Measurements from ENCODE around the gene PRKG1. TPM values are rescaled to one million over a fixed set of nuclear protein-coding genes. Genes with fewer than 3 reads are reported as not detected.

PRKG1 gene
- total RNA-seq, 1 experiment from 2014 or later, result 1.0 TPM

DNA sequence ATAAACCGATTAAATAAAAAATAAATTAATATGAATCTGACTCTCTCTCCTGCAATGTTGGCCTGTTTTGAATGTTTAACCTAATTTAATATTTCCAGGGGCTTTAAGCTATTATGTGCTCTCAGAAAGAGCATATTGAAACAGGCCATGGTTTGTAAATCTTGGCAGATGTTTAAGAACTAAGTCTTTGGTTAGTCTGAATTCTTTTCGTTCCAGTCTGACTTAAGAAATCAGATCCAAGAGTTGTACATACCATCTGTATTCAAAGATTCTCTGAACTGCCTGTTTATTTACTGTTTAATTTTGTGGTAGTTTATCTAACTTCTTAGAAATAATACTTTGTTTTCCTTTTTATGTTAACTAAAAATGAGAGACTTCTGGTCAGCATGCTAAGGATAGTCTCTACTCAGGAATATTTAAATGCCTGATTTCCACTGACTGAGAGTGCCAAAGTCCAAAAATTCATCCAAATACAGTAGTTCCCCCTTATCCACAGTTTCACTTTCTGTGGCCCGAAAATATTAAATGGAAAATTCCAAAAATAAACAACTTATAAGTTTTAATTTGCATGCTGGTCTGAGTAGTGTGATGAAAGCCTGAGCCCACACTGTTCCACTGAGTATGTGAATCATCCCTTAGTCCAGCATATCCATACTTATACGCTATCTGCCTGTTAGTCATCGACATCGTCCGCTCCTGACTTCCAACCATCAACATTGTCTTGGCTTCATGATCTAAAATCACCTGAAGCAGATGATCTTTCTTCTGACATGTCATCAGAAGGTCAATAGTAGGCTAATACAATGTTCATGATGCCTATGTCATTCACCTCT is 863.2 kb downstream of the PRKG1 start:
- no peak for DNase-seq (ENCODE audit: extremely low read depth, low read depth)

DNA sequence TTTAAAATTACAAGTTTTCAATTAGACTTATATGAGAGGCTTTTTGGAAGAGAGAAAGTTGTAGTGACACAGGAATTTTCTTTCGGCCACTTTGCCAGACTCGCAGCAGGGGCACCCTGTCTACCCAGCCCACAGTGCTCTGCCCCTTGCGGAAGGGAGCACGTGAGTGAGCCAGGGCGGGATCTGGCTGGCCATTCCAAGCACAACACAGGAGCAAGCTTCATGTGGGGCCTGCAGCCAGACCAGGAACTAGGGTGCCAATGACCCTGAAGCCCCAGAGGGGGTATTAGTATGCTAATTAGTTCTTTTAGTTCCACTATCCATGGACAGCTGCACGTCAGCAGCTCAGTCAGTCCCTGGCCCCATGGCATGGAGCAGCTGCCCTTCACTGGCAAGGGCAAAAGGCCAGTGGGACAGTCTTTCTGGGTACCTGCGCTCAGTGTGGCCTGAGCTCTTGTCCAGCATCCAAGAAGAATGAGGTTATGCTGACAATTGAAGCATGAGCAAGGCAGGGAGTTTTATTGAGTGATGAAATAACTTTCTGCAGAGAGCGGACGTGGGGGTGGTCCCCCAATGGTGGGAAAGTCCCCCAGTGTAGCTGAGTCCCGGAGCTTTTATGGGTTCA is 876.2 kb downstream of the PRKG1 start:
- DNase-seq (ENCODE audit: extremely low read depth, low read depth), result no peak

DNA sequence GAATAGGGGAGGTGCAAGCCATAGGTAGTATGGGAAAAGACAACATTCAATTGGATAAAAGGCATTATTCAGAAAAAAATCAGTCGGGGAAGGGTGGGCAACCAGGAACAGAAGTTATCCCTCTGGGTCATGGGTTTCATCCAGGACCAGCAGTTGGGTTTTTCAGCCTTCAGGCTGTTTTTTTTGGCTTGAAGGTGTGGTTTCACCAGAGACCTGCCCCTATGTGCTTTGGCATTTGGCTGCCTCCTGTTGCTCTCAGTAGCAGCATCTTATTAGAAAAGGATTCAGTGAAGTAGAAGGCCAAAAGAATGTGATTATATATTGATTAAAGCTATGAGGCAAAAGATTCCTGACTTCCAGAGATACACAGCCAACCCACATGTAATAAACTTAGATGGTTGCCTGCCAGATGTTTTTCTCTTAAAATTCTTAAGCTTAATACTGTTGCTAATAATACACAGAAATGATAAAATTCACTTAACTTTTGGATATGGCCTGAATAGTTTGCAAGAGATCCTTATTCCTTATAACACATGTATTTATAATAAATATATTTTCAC is 876.8 kb downstream of the PRKG1 start:
- DNase-seq (ENCODE audit: extremely low read depth, low read depth), result no peak

DNA sequence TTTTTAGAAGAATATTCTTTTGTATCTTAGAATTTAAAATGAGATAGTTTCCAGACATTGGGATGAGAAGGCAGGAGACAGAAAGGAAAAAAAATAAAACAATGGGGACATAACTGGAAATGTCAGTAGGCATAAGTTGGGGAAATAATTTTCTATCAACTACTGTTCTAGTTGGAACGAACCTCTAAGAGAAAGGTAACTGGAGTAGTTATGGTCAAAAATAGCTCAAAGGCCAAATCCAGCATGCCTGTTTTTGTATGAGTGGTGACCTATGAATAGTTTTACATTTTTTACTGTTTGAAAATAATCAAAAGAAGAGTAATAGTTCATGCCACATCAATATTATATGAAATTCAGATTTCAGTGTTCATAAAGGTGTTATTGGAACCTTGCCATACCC is 877.3 kb downstream of the PRKG1 start:
- DNase-seq (ENCODE audit: extremely low read depth, low read depth), result no peak

DNA sequence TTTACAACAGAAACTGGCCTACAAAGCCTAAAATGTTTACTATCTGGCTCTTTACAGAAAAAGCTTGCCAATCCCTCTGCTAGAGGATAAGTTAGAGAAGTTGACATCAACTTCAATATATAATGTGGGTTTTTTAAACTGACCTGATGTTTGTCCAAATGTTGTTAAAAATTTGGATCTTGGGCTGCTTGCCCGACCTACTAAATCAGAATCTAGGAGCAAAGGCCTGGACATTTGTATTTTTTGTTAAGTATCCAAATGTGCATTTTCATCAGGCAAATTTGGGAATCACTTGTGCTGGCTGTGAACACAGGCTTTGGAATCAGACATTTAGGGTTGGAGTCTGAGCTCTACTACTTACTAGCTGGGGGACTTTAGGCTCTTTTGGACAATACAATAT is 877.8 kb downstream of the PRKG1 start:
- DNase-seq (ENCODE audit: extremely low read depth, low read depth), result no peak

DNA sequence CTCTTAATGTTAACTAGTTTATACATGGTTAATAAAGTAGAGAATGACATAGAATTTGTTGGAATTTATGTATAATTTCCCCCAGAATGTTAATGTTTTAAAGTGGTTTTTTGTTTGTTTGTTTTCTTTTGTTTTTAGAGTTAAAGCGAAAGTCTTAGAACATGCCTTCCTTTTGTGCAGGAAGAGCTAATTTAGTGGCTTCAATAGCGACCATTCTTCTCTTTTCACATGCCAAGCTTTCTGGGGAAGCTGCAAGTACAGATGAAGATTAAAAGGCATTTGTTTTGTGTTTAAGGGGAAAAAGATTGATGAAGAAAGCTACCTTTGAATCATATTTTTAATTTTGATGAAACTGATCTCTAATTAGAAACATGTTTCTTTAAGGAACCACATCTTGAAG is 881.4 kb downstream of the PRKG1 start:
- DNase-seq (ENCODE audit: extremely low read depth, low read depth), result no peak

DNA sequence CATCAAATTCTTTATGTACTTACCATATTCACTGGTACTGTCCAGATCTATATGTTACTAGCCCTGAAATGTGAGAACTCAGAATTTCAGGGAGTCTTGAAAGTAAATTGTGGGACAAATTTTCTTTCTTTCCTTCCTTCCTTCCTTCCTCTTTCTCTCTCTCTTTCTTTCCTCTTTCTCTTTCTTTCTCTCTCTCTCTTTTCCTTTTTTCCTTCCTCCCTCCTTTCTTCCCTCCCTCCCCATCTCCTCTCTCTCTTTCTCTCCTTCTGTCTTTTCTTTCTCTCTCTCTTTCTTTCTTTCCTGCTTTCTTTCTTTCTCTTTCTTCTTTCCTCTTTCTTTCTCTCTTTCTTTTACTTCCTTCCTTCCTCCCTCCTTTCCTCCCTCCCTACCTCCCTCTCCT is 882.5 kb downstream of the PRKG1 start:
- no peak for DNase-seq (ENCODE audit: extremely low read depth, low read depth)

DNA sequence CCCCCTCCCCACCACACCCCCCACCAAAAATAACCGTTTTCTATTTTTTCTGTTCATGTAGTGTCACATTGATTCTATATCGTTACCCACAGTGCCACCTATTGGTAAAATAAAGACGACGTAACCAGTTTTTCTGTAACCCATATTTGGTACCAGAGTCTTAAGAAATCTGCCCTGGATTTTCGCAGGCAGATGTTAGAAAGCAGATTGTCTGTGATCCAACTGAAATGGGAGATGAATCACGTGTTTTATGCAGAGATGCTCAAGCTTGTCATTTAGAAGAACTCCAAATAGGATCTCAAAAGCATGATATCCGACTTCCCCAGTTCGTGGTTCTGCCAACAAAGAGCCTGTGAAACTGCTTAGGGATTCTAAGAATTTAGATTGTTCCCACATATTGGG is 886.2 kb downstream of the PRKG1 start:
- DNase-seq (ENCODE audit: extremely low read depth, low read depth), result peak; percentile 50

DNA sequence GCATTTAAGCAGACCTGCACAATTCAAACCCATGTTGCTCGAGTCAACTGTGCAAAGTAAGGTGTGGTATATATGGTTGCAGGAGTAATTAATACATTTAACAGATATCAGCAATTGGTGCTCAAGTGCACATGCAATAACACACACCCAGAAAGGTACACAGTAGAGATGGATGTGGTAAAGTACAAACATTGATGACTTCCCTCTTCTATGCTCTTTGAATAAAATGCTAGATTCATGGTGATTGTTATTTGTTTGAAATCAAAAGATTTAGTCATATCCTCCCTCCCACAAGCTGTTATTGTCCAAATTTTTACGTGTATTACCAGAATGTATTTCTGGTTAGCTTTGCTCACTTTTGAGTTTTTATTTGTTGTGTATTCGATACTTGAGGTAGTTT is 887.1 kb downstream of the PRKG1 start:
- DNase-seq (ENCODE audit: extremely low read depth, low read depth), result no peak

DNA sequence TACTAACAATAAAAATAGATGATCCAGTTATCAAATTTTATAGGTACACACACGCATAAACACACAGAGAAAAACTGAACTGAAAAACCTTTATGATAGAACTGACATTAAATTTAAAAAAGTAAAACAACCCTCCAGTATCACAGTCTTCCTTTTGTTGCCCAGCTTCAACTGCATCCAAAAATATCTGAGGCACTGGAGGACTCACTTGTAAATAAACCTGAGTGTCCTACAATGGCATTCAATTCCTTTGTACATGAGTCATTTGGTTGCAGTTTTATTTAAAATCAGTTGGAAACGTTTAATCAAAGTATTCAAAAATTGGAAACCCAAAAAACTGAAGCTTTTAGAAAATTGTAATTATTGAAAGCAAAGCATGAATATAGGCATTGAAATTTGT is 890.3 kb downstream of the PRKG1 start:
- no peak for DNase-seq (ENCODE audit: extremely low read depth, low read depth)

DNA sequence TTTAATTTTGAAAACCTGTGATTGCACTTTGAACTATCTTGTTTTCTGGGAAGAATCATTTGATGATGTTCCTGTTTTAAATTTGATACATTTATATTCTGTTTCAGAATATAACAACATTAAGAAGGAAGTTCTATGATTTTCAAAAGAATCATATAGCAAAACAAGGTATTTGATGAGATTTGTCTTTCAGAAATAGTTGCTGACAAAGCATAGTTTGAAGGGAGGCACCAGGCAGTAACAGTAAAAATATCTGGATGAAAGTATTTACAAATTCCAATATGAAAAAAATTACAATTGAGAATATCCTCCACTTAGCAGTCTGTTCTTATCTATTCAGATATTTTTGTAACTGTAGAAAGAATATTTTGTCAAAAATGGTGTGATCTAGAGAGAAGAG is 891.2 kb downstream of the PRKG1 start:
- no peak for DNase-seq (ENCODE audit: extremely low read depth, low read depth)

DNA sequence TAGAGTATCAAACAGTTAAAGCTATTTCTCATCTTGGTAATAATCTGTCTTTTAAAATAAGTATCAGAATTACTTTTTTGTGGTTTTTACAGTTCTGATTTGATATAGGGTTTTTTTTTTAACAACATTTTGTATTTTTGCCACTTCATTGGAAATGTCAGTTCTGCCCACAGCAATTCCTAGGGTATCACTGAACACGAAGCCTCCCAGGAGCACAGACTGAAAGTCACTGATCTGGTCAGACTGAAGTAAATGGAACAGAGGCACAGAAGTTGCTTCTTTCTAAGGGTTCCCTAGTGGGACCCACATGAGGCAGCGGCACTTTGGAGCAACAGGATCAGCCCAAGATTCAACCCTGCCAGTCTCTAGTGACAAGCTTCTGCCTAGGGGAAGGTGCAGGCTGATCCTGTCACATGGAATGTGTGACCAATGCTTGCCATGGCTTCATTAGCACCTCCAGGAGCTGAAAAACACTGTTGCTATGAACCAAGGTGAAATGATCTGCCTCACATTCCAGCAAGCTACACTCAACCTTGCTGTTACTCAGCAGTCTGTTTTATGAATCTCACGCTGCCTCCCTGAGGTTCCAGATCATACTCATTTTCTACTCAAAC is 898.6 kb downstream of the PRKG1 start:
- no peak for DNase-seq (ENCODE audit: extremely low read depth, low read depth)

DNA sequence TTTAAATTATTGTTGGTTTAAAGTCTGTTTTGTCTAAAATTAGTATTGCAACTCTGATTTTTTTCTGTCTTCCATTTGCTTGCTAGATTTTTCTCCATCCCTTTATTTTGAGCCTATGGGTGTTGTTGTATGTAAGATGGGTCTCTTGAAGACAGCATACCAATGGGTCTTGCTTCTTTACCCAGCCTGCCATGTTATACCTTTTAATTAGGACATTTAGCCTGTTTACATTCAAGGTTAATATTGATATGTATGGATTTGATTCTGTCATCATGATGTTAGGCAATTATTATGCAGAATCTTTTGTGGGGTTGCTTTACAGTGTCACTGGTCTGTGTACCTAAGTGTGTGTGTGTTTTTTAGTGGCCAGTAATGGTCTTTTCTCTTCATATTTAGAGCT is 906.5 kb downstream of the PRKG1 start:
- DNase-seq (ENCODE audit: extremely low read depth, low read depth), result no peak

DNA sequence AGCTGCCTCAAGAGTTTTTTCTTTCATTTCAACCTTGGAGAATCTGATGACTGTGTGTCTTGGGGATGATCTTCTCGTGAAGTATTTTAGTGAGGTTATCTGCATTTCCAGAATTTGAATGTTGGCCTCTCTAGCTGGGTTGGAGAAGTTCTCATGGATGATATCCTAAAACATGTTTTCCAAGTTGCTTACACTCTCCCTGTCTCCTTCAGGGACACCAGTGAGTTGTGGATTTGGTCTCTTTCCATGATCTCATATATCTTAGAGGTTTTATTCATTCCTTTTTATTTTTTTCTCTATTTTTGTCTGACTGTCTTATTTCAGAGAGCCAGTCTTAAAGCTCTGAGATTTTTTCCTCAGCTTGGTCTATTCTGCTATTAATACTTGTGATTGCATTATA is 907.4 kb downstream of the PRKG1 start:
- DNase-seq (ENCODE audit: extremely low read depth, low read depth), result no peak

DNA sequence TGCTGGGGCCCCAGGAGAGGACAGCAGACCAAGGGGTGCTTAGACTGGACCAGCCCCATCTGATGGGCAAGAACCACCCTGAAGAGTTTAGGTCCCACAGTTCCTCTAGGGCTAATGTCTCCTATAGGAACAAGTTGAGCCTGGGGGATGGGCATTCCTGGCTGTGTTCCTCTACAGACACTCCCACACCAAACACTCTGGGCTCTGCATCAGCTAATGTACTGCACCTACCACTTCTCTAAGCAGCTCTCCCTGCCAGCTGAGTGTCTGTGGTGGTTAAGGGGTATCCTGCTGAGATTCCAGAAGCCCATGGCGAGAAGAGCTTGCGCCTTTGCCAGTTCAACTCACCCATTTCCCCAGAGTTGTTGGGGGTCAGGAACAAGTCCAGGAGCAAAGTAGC is 909.2 kb downstream of the PRKG1 start:
- no peak for DNase-seq (ENCODE audit: extremely low read depth, low read depth)

DNA sequence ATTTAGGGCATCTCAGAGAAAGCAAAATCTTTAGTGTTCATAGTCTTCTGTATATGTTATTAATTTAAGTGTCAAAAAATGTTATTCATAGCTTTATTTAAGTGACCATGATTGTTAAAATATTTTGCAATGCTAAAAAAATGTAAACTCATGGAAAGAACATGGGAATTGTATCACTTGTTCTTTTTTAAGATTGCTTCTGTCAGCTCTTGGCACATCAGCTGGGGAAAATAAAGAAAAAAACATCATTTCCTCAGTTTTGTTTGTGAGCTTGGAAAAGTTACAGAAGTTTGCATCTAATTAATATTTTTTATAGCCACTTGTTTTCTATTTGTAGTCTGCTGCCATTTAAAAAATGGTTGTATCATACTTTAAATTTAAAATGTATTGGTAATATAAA is 911.0 kb downstream of the PRKG1 start:
- DNase-seq (ENCODE audit: extremely low read depth, low read depth), result no peak

DNA sequence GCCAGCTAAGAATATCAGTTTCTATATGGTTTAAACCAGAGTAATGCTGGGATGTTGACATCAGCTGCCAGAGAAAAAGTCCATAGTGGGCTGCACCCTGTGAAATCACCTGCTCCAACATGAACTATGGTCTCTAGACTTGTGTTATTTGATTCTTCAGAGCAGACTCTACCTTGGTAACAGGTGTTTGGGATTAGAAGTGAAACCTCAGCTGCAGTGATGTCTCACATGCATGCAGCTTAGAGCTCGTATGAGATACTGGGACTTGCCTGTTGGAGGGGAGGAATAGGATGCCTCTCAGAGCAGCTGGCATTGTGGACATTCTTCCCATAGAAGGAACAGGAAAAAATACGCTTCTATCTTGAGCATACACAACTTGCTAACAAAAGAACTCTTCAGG is 912.2 kb downstream of the PRKG1 start:
- DNase-seq (ENCODE audit: extremely low read depth, low read depth), result no peak

DNA sequence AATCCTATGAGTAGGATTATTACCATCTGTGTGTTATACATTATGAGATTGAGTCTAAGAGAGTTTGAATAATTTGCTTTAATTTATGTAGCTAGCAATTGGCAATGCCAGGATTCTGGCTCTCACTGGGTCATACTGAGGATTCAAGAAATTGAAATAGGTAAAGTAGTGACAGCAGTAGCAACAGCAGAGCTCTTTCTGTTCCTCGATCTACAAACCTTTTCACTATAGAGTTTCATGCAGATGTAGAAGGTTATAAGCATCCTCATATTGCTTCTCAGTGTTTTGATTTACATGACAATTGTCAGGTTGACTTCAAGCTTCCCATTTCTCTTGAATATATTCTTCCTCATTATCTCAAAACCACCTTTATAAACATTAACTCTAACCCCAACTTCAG is 919.2 kb downstream of the PRKG1 start:
- no peak for DNase-seq (ENCODE audit: extremely low read depth, low read depth)

DNA sequence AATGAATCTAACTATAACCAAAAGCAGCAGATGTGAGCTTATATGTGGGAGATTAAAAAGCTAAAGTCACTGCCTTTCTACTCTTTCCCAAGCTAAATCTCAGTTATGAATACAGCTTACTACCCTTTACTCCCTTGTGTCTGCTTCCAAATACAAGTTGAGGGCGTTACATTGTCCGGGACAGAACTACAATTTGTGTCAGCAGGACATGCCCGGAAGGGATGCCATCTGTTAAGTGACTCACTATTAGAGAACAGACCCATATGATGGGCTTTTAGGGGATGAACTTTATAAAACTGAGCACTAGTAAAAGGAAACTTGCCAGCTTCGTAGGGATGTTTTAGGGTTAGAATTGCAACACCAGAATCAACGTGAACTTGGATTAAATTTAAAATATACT is 924.8 kb downstream of the PRKG1 start:
- DNase-seq (ENCODE audit: extremely low read depth, low read depth), result no peak

DNA sequence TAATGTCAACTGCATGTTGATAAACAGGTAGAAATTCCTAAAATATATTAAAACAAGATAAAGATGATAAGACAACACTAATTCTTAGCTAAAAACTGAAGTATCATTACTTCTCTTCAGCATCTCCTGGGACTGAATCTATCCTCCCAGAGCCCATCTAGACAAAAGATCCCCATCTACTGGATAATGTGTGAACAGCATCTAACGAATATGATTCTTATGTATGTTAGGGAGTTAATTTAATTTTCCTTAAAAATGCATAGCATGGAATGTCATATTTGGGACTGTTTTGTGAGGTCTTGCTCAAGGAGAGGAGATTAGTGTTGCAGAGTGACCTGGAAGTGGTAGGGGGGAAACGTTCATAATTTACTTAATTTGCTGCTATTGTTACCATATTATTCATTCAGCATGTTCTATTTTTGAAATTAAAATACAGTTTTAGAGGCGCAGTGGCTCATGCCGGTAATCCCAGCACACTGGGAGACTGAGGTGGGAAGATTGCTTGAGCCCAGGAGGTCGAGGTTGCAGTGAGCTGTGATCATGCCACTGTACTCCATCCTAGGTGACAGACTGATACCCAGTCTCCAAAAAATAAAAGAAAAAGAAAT is 930.2 kb downstream of the PRKG1 start:
- peak; percentile 40 for DNase-seq (ENCODE audit: extremely low read depth, low read depth)

DNA sequence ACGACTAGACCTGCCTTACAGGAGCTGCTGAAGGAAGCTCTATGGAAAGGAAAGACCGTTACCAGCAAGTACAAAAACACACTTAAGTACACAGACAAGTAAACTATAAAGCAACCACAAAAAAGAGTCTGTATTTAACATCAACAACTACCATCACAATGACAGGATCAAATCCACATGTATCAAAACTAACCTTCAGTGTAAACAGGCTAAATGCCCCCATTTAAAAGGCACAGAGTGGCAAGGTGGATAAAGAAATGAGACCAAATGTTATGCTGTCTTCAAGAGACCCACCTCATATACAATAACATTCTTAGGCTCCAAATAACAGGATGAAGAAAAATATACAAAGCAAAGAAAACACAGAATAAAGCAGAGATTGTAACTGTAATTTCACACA is 932.8 kb downstream of the PRKG1 start:
- no peak for DNase-seq (ENCODE audit: extremely low read depth, low read depth)

All from NCI-H460 (cell line).